OCI-LY1 (cell line): Measurements from ENCODE around the gene RAB11FIP4.

Experiments
- CTCF ChIP-seq: fragments of 200-600 bp; sonication (generic), shearing (Covaris generic); IDR thresholded peaks from 2 replicates; pipeline ENCODE4 v1.5.1; 2017; ENCODE audit warnings: mild to moderate bottlenecking, antibody characterized with exemption, low read length, moderate library complexity, mixed read lengths
- EZH2 ChIP-seq: fragments of 200-600 bp; sonication (generic), shearing (Covaris generic); IDR thresholded peaks from 2 replicates; pipeline ENCODE4 v1.8.0; 2017; ENCODE audit warnings: borderline replicate concordance, mixed run types, mild to moderate bottlenecking, antibody characterized with exemption, low read length, moderate library complexity, mixed read lengths

- TF ChIP-seq CTCF (no peak), EZH2 (no peak)
Measured at GRCh38 chr17:31565652-31566051, 174.2 kb downstream of the RAB11FIP4 start.
